Measurements from ENCODE around the gene DDX11. TPM values are rescaled to one million over a fixed set of nuclear protein-coding genes. Genes with fewer than 3 reads are reported as not detected.
"Not testable (repeated sequence)": the region's sequence is repeated elsewhere in the genome, so short reads cannot be mapped to it uniquely, and the experiment has no call there.

Gene DDX11
- polyA plus RNA-seq, 2 donors = 13.3 to 28.2 TPM

DNA sequence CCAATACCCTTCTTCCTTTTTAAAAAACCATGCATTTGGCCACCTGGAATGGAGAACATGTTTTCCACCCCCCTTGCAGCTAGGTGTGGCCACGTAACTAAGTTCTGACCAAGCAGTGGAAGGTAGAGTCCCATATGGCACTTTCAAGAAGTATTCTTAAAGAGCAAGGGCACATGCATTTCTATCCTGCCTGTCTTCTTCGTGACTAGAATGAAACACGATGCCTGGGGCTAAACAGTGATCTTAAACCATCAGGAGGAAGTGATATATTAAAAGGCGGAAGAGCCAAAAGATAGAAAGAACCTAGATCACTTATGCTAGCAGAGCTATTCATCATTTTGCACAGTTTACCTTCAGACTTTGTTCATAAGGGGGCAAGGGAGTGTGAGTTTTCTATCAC, 16.0 kb upstream of the DDX11 start:
- Histone ChIP-seq H3K9me3 (ENCODE audit: control insufficient read depth in 2 of 2, insufficient read depth in 1 of 2, low read depth in 1 of 2, low read length in 1 of 2) (no peaks in the 10 kb centered on the region), H3K27ac (ENCODE audit: low read depth in 2 of 2, low read length in 1 of 2) (no peak overlapping the region), H3K27me3 (ENCODE audit: control insufficient read depth in 1 of 2, insufficient read depth in 2 of 2, low read length in 2 of 2) (no peaks in the 10 kb centered on the region), H3K4me1 (ENCODE audit: control insufficient read depth in 2 of 2, insufficient read depth in 2 of 2, low read length in 1 of 2) (no peaks in the 10 kb centered on the region), H3K36me3 (ENCODE audit: control insufficient read depth in 2 of 2, insufficient read depth in 2 of 2, low read length in 1 of 2) (no peaks in the 10 kb centered on the region), H3K4me3 (ENCODE audit: low read depth in 1 of 2, low read length in 2 of 2) (no peak overlapping the region)
- WGBS, 2 donors = 83 to 84% methylated on average over 4 of the region's 4 CpGs

DNA sequence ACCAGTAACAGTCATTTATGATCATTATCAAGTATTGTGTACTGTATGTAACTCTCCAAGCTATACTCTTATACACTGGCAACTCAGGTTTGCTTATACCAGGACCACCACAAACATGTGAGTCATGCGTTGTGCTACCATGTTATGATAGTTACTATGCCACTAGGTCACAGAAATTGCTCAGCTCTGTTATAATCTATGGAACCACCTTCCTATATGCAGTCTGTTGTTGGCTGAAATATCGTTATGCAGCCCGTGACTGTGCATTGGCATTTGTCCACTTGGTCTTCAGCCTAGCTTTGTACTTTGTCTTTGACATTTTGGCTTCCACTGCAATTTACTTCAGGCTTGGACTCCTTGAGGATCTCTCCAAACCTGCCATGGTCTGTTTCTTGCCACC, 7.5 kb upstream of the DDX11 start:
- not testable (repeated sequence) for H3K9me3 ChIP-seq (ENCODE audit: control insufficient read depth in 2 of 2, insufficient read depth in 1 of 2, low read depth in 1 of 2, low read length in 1 of 2); H3K4me1 ChIP-seq (ENCODE audit: control insufficient read depth in 2 of 2, insufficient read depth in 2 of 2, low read length in 1 of 2); H3K27me3 ChIP-seq (ENCODE audit: control insufficient read depth in 1 of 2, insufficient read depth in 2 of 2, low read length in 2 of 2); H3K36me3 ChIP-seq (ENCODE audit: control insufficient read depth in 2 of 2, insufficient read depth in 2 of 2, low read length in 1 of 2); H3K27ac ChIP-seq (ENCODE audit: low read depth in 2 of 2, low read length in 1 of 2); H3K4me3 ChIP-seq (ENCODE audit: low read depth in 1 of 2, low read length in 2 of 2)
- WGBS, 2 donors = 41 to 64% methylated on average over 3 of the region's 3 CpGs

DNA sequence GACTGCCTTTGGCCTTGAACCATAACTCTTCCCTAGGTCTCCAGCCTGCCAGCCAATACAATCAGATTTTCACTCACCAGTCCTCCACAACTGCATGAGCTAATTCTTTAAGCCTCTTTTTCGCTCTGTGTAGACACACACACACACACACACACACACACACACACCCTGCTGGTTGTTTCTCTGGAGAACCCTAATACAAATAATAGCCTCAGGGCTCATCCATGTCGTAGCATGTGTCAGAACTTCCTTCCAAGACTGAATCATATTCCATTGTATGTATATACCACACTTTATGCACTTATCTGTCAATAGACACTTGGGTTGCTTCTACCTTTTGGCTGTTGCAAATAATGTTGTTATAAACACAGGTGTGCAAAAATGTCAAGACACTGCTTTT, 6.0 kb upstream of the DDX11 start:
- not testable (repeated sequence) for H3K27me3 ChIP-seq (ENCODE audit: control insufficient read depth in 1 of 2, insufficient read depth in 2 of 2, low read length in 2 of 2); H3K27ac ChIP-seq (ENCODE audit: low read depth in 2 of 2, low read length in 1 of 2); H3K4me1 ChIP-seq (ENCODE audit: control insufficient read depth in 2 of 2, insufficient read depth in 2 of 2, low read length in 1 of 2); H3K36me3 ChIP-seq (ENCODE audit: control insufficient read depth in 2 of 2, insufficient read depth in 2 of 2, low read length in 1 of 2); H3K4me3 ChIP-seq (ENCODE audit: low read depth in 1 of 2, low read length in 2 of 2); H3K9me3 ChIP-seq (ENCODE audit: control insufficient read depth in 2 of 2, insufficient read depth in 1 of 2, low read depth in 1 of 2, low read length in 1 of 2)
- WGBS, 2 donors = 42 to 58% methylated on average over 2 of the region's 2 CpGs

DNA sequence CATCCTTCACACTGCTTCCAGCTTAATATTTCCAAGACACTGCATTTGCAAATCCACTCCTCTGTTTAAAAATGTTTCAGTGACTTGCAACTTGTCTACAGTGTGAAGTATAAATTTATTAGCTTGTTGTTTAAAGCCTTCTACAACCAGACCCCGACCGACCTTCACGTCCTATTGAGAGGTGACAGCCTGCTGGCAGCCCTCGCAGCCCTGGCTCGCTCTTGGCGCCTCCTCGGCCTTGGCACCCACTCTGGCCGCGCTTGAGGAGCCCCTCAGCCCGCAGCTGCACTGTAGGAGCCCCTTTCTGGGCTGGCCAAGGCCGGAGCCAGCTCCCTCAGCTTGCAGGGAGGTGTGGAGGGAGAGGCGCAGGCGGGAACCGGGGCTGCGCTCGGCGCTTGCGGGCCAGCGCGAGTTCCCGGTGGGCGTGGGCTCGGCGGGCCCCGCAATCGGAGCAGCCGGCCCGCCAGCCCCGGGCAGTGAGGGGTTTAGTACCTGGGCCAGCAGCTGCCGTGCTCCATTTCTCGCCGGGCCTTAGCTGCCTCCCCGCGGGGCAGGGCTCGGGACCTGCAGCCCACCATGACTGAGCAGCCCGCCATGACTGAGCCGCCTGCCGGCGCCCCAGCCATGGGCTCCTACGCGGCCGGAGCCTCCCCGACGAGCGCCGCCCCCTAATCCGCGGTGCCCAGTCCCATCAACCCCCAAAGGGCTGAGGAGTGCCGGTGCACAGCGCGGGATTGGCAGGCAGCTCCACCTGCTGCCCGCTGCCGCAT, 2.5 kb upstream of the DDX11 start:
- WGBS, 2 donors = 89 to 94% methylated on average over 30 to 49 of the region's 53 CpGs

DNA sequence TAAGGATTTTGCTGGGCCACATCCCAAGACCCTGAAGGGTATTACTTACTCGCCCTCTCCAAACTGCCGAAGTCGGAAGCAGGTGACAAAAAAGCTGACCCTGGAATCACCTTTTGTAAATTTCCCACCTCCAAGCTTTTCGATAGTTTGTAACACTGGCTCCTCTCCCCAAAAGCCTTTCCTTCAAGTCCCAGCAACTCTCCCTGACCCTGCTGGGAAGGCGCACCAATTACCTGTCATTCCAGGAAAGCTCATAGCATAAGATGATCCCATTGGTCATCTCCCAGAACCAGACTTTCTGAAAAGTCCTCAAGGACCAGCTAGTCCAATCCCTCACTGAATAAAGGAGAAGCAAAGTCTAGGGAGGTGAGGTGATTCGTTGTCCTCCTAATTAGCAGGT, 698 bp upstream of the DDX11 start:
- not testable (repeated sequence) for H3K4me3 ChIP-seq (ENCODE audit: low read depth in 1 of 2, low read length in 2 of 2); H3K9me3 ChIP-seq (ENCODE audit: control insufficient read depth in 2 of 2, insufficient read depth in 1 of 2, low read depth in 1 of 2, low read length in 1 of 2); H3K4me1 ChIP-seq (ENCODE audit: control insufficient read depth in 2 of 2, insufficient read depth in 2 of 2, low read length in 1 of 2); H3K27ac ChIP-seq (ENCODE audit: low read depth in 2 of 2, low read length in 1 of 2); H3K36me3 ChIP-seq (ENCODE audit: control insufficient read depth in 2 of 2, insufficient read depth in 2 of 2, low read length in 1 of 2); H3K27me3 ChIP-seq (ENCODE audit: control insufficient read depth in 1 of 2, insufficient read depth in 2 of 2, low read length in 2 of 2)
- 33 to 38% methylated on average over 6 of the region's 6 CpGs for WGBS, 2 donors

More for the DNA sequence above, 2.5 kb upstream of the DDX11 start:
- not testable (repeated sequence) for H3K4me1 ChIP-seq (ENCODE audit: control insufficient read depth in 2 of 2, insufficient read depth in 2 of 2, low read length in 1 of 2); H3K27ac ChIP-seq (ENCODE audit: low read depth in 2 of 2, low read length in 1 of 2); H3K9me3 ChIP-seq (ENCODE audit: control insufficient read depth in 2 of 2, insufficient read depth in 1 of 2, low read depth in 1 of 2, low read length in 1 of 2); H3K4me3 ChIP-seq (ENCODE audit: low read depth in 1 of 2, low read length in 2 of 2); H3K36me3 ChIP-seq (ENCODE audit: control insufficient read depth in 2 of 2, insufficient read depth in 2 of 2, low read length in 1 of 2); H3K27me3 ChIP-seq (ENCODE audit: control insufficient read depth in 1 of 2, insufficient read depth in 2 of 2, low read length in 2 of 2)

DNA sequence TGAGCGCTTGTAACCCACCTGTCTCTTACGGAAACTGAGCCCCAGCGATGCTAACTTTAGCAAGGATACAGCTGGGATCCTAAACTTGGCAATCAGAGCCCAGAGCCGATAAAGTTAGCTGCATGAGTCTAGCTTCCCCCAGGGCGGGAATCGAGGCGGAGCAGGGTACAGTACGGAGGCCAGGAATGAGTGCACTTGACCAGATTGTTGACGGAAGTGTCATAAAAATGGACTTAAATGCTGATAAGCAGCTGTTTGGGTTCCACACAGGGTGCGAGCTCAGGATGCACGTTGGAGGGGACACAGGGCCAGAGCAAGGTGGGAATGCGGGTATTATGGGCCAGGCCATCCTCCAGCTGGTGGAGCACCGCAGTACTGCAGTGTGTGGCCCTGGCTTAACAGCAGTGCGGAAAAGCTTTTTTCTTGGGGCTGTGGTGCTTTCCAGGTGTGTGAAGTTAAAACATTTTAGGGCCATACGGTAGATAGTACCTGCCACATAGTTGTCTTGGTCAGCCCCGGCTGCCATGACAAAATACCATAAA, 744 bp downstream of the DDX11 start:
- not testable (repeated sequence) for H3K36me3 ChIP-seq (ENCODE audit: control insufficient read depth in 2 of 2, insufficient read depth in 2 of 2, low read length in 1 of 2); H3K4me1 ChIP-seq (ENCODE audit: control insufficient read depth in 2 of 2, insufficient read depth in 2 of 2, low read length in 1 of 2); H3K27me3 ChIP-seq (ENCODE audit: control insufficient read depth in 1 of 2, insufficient read depth in 2 of 2, low read length in 2 of 2); H3K9me3 ChIP-seq (ENCODE audit: control insufficient read depth in 2 of 2, insufficient read depth in 1 of 2, low read depth in 1 of 2, low read length in 1 of 2)
- WGBS, 2 donors = 4% methylated on average over 15 to 16 of the region's 16 CpGs
- Histone ChIP-seq H3K27ac (ENCODE audit: low read depth in 2 of 2, low read length in 1 of 2) (peak overlapping the region; percentile 87 to 88), H3K4me3 (ENCODE audit: low read depth in 1 of 2, low read length in 2 of 2) (peak overlapping the region; percentile 65 to 69)

DNA sequence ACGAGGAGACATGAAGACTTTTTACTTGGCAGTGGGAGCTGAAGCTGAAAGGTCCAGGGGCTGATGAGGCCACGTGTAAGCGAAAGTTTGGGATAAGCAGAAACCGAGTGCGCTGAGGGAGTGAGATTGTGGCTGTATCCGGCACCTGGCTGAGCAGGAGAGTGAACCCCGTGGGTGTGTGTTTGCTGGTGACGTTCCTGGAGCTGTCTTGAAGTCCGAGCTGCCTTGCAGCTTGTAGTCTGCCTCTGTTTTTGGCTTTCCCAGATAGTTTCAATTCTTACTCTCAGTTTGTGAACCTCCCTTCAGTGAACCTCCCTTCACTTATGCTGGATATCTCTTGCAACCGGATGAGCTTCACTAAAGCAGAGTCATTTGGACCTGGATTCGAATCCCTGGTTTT, 2.5 kb downstream of the DDX11 start:
- not testable (repeated sequence) for H3K36me3 ChIP-seq (ENCODE audit: control insufficient read depth in 2 of 2, insufficient read depth in 2 of 2, low read length in 1 of 2); H3K27me3 ChIP-seq (ENCODE audit: control insufficient read depth in 1 of 2, insufficient read depth in 2 of 2, low read length in 2 of 2); H3K4me1 ChIP-seq (ENCODE audit: control insufficient read depth in 2 of 2, insufficient read depth in 2 of 2, low read length in 1 of 2); H3K4me3 ChIP-seq (ENCODE audit: low read depth in 1 of 2, low read length in 2 of 2); H3K9me3 ChIP-seq (ENCODE audit: control insufficient read depth in 2 of 2, insufficient read depth in 1 of 2, low read depth in 1 of 2, low read length in 1 of 2); H3K27ac ChIP-seq (ENCODE audit: low read depth in 2 of 2, low read length in 1 of 2)
- WGBS, 2 donors = 84 to 87% methylated on average over 9 to 11 of the region's 11 CpGs

DNA sequence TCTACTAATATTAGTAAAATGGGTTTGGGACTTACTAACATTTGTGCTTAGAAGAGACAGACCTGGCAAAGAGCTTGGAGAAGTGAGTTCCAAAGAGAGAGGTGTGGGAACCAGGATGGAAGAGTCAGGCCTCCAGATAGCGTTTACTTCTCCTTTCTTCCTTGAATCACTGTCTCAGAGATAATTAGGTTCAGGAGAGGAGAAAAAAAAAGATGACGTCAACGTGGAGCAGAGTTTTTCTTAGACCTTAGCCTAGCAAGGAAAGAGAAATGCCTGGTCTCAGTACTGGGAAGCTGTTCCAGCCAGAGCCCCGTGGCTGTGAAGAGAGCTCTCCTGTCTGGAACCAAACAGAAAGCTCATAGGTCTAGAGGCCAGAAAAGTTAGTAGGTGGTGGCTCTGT, 3.4 kb downstream of the DDX11 start:
- H3K4me1 ChIP-seq (ENCODE audit: control insufficient read depth in 2 of 2, insufficient read depth in 2 of 2, low read length in 1 of 2); H3K27me3 ChIP-seq (ENCODE audit: control insufficient read depth in 1 of 2, insufficient read depth in 2 of 2, low read length in 2 of 2); H3K27ac ChIP-seq (ENCODE audit: low read depth in 2 of 2, low read length in 1 of 2); H3K9me3 ChIP-seq (ENCODE audit: control insufficient read depth in 2 of 2, insufficient read depth in 1 of 2, low read depth in 1 of 2, low read length in 1 of 2); H3K4me3 ChIP-seq (ENCODE audit: low read depth in 1 of 2, low read length in 2 of 2); H3K36me3 ChIP-seq (ENCODE audit: control insufficient read depth in 2 of 2, insufficient read depth in 2 of 2, low read length in 1 of 2): not testable (repeated sequence)
- WGBS, 2 donors = 88 to 91% methylated on average over 3 of the region's 4 CpGs

DNA sequence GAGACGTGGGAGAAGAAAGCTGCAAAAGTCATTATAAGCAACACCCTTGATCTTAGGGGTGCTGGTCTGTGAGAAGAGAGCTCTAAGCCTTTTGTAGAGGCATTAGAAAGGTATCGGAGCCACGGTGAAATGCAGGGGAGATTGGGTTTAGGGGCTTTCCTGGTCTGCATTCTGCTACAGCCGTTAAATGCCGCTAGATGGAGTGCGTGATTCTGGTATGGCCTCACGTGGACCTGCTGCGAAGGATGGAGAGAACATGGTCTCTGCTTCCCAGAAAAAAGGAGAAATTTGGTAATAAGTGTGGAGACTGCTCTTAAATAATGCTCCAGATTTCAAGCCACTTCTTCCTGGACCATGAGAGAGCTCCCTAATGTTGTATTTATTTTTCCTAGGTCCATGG, 4.3 kb downstream of the DDX11 start:
- not testable (repeated sequence) for H3K4me3 ChIP-seq (ENCODE audit: low read depth in 1 of 2, low read length in 2 of 2); H3K27ac ChIP-seq (ENCODE audit: low read depth in 2 of 2, low read length in 1 of 2); H3K36me3 ChIP-seq (ENCODE audit: control insufficient read depth in 2 of 2, insufficient read depth in 2 of 2, low read length in 1 of 2); H3K4me1 ChIP-seq (ENCODE audit: control insufficient read depth in 2 of 2, insufficient read depth in 2 of 2, low read length in 1 of 2); H3K9me3 ChIP-seq (ENCODE audit: control insufficient read depth in 2 of 2, insufficient read depth in 1 of 2, low read depth in 1 of 2, low read length in 1 of 2); H3K27me3 ChIP-seq (ENCODE audit: control insufficient read depth in 1 of 2, insufficient read depth in 2 of 2, low read length in 2 of 2)
- 93 to 94% methylated on average over 8 of the region's 8 CpGs for WGBS, 2 donors

DNA sequence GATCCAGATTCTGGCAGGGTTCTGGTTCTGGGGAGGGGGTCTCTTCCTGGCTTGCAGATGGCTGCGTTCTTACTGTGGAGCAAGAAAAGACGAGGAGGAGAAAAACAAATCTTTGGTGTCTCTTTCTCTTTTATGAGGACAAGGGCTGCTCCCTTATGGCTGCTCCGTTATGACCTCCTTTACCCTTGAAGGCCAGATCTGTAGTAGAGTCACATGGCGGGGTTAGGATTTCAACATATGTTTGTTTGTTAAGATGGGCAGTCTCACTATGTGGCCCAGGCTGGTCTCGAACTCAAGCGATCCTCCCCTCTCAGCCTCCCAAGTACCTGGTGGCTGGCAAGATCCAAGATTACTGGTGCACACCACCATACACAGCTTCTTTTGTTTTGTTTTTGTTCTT, 5.8 kb downstream of the DDX11 start:
- whole genome bisulfite sequencing, 2 donors = 88 to 97% methylated on average over 4 of the region's 6 CpGs
- not testable (repeated sequence) for H3K4me1 ChIP-seq (ENCODE audit: control insufficient read depth in 2 of 2, insufficient read depth in 2 of 2, low read length in 1 of 2)

More for the DNA sequence above, 5.8 kb downstream of the DDX11 start:
- H3K36me3 ChIP-seq (ENCODE audit: control insufficient read depth in 2 of 2, insufficient read depth in 2 of 2, low read length in 1 of 2); H3K9me3 ChIP-seq (ENCODE audit: control insufficient read depth in 2 of 2, insufficient read depth in 1 of 2, low read depth in 1 of 2, low read length in 1 of 2); H3K27me3 ChIP-seq (ENCODE audit: control insufficient read depth in 1 of 2, insufficient read depth in 2 of 2, low read length in 2 of 2); H3K4me3 ChIP-seq (ENCODE audit: low read depth in 1 of 2, low read length in 2 of 2); H3K27ac ChIP-seq (ENCODE audit: low read depth in 2 of 2, low read length in 1 of 2): not testable (repeated sequence)
